ENCODE results near the gene XPNPEP2. TPM values are rescaled to one million over a fixed set of nuclear protein-coding genes. Genes with fewer than 3 reads are reported as not detected.

XPNPEP2 gene
- total RNA-seq, 1 donor from 2014 or later = not detected

GRCh38 chrX:129795584-129795983, 56.8 kb downstream of the XPNPEP2 start:
- H3K9me3 Mint-ChIP-seq (ENCODE audit: unreplicated experiment) = no peaks in the 10 kb centered on the region
- H3K4me1 Mint-ChIP-seq (ENCODE audit: low read depth, unreplicated experiment) = no peaks in the 10 kb centered on the region
- no peak for DNase-seq
- no peak for TF ChIP-seq CTCF (IDR thresholded peaks at IDR 0.05; ENCODE audit: partially characterized antibody, unreplicated experiment)
- no peak overlapping the region for H3K4me3 Mint-ChIP-seq (ENCODE audit: unreplicated experiment)
- no peaks in the 10 kb centered on the region for H3K36me3 Mint-ChIP-seq (ENCODE audit: unreplicated experiment)
- H3K27ac Mint-ChIP-seq (ENCODE audit: unreplicated experiment) = no peak overlapping the region
- H3K27me3 Mint-ChIP-seq (ENCODE audit: unreplicated experiment) = no peaks in the 10 kb centered on the region

- Mint-ChIP-seq H3K36me3 (ENCODE audit: unreplicated experiment) (no peaks in the 10 kb centered on the region), H3K4me1 (ENCODE audit: low read depth, unreplicated experiment) (no peaks in the 10 kb centered on the region), H3K27me3 (ENCODE audit: unreplicated experiment) (no peaks in the 10 kb centered on the region), H3K9me3 (ENCODE audit: unreplicated experiment) (no peaks in the 10 kb centered on the region), H3K27ac (ENCODE audit: unreplicated experiment) (no peak overlapping the region), H3K4me3 (ENCODE audit: unreplicated experiment) (no peak overlapping the region)
- no peak for TF ChIP-seq CTCF (IDR thresholded peaks at IDR 0.05; ENCODE audit: partially characterized antibody, unreplicated experiment)
- DNase-seq = no peak
Measured at GRCh38 chrX:129797251-129797906, 58.6 kb downstream of the XPNPEP2 start.

GRCh38 chrX:129798456-129798855, 59.7 kb downstream of the XPNPEP2 start:
- no peak overlapping the region for H3K27ac Mint-ChIP-seq (ENCODE audit: unreplicated experiment)
- H3K27me3 Mint-ChIP-seq (ENCODE audit: unreplicated experiment) = no peaks in the 10 kb centered on the region
- no peak for DNase-seq
- H3K4me3 Mint-ChIP-seq (ENCODE audit: unreplicated experiment) = no peak overlapping the region
- peaks cover 4% of the 10 kb centered on the region for H3K4me1 Mint-ChIP-seq (ENCODE audit: low read depth, unreplicated experiment)
- no peaks in the 10 kb centered on the region for H3K9me3 Mint-ChIP-seq (ENCODE audit: unreplicated experiment)
- no peaks in the 10 kb centered on the region for H3K36me3 Mint-ChIP-seq (ENCODE audit: unreplicated experiment)
- TF ChIP-seq CTCF (IDR thresholded peaks at IDR 0.05; ENCODE audit: partially characterized antibody, unreplicated experiment) = no peak

- H3K4me1 Mint-ChIP-seq (ENCODE audit: low read depth, unreplicated experiment) = peaks cover 8% of the 10 kb centered on the region
- DNase-seq = no peak
- TF ChIP-seq CTCF (IDR thresholded peaks at IDR 0.05; ENCODE audit: partially characterized antibody, unreplicated experiment) = no peak
- no peaks in the 10 kb centered on the region for H3K36me3 Mint-ChIP-seq (ENCODE audit: unreplicated experiment)
- H3K9me3 Mint-ChIP-seq (ENCODE audit: unreplicated experiment) = no peaks in the 10 kb centered on the region
- no peak overlapping the region for H3K27ac Mint-ChIP-seq (ENCODE audit: unreplicated experiment)
- H3K27me3 Mint-ChIP-seq (ENCODE audit: unreplicated experiment) = no peaks in the 10 kb centered on the region
- no peak overlapping the region for H3K4me3 Mint-ChIP-seq (ENCODE audit: unreplicated experiment)
Measured at GRCh38 chrX:129798888-129799287, 60.1 kb downstream of the XPNPEP2 start.

- no peaks in the 10 kb centered on the region for H3K27me3 Mint-ChIP-seq (ENCODE audit: unreplicated experiment)
- no peak for TF ChIP-seq CTCF (IDR thresholded peaks at IDR 0.05; ENCODE audit: partially characterized antibody, unreplicated experiment)
- H3K9me3 Mint-ChIP-seq (ENCODE audit: unreplicated experiment) = no peaks in the 10 kb centered on the region
Measured at GRCh38 chrX:129800186-129800585, 61.4 kb downstream of the XPNPEP2 start.

More at GRCh38 chrX:129800186-129800585, 61.4 kb downstream of the XPNPEP2 start:
- H3K27ac Mint-ChIP-seq (ENCODE audit: unreplicated experiment) = no peak overlapping the region
- no peak for DNase-seq
- no peaks in the 10 kb centered on the region for H3K36me3 Mint-ChIP-seq (ENCODE audit: unreplicated experiment)
- no peak overlapping the region for H3K4me3 Mint-ChIP-seq (ENCODE audit: unreplicated experiment)
- H3K4me1 Mint-ChIP-seq (ENCODE audit: low read depth, unreplicated experiment) = peaks cover 9% of the 10 kb centered on the region
